Stimulated activated CD8-positive, alpha-beta memory T cell treated with anti-CD3 and anti-CD28 coated beads, Interleukin-7, amount 100 ng/mL, for 1 hour (primary cell): ENCODE measurements around the gene ARL5A.
"Not testable (repeated sequence)": the region's sequence is repeated elsewhere in the genome, so short reads cannot be mapped to it uniquely, and the experiment has no call there.

ENCODE experiments used
- DNase-seq, 2 donors: peaks; one replicate each; pipeline ENCODE4 v3.0.0-alpha.2; 2020; ENCODE audit warnings: low read depth in 2 of 2

Gene ARL5A

GRCh38 chr2:151795646-151796240 lies 32.5 kb downstream of the ARL5A start:
- DNase-seq, result no peak

GRCh38 chr2:151794422-151794821 lies 33.8 kb downstream of the ARL5A start:
- not testable (repeated sequence) for DNase-seq

GRCh38 chr2:151793123-151793522 lies 35.1 kb downstream of the ARL5A start:
- no peak for DNase-seq

- DNase-seq, result no peak
Measured at GRCh38 chr2:151792589-151792988, 35.6 kb downstream of the ARL5A start.

GRCh38 chr2:151791545-151791944 lies 36.7 kb downstream of the ARL5A start:
- no peak for DNase-seq

GRCh38 chr2:151790689-151791088 lies 37.5 kb downstream of the ARL5A start:
- no peak for DNase-seq

- no peak for DNase-seq
Measured at GRCh38 chr2:151789055-151789834, 39.0 kb downstream of the ARL5A start.

GRCh38 chr2:151786483-151786882 lies 41.7 kb downstream of the ARL5A start:
- no peak for DNase-seq

GRCh38 chr2:151786077-151786476 lies 42.1 kb downstream of the ARL5A start:
- no peak for DNase-seq

- no peak for DNase-seq
Measured at GRCh38 chr2:151783133-151783520, 45.1 kb downstream of the ARL5A start.

- no peak for DNase-seq
Measured at GRCh38 chr2:151782378-151783132, 45.7 kb downstream of the ARL5A start.

GRCh38 chr2:151781642-151782041 lies 46.6 kb downstream of the ARL5A start:
- no peak for DNase-seq

- no peak for DNase-seq
Measured at GRCh38 chr2:151780938-151781337, 47.3 kb downstream of the ARL5A start.

- no peak for DNase-seq
Measured at GRCh38 chr2:151777935-151778334, 50.3 kb downstream of the ARL5A start.

GRCh38 chr2:151777487-151777886 lies 50.7 kb downstream of the ARL5A start:
- no peak for DNase-seq

- DNase-seq, result no peak
Measured at GRCh38 chr2:151776367-151776766, 51.9 kb downstream of the ARL5A start.

GRCh38 chr2:151775057-151775740 lies 53.0 kb downstream of the ARL5A start:
- DNase-seq, result no peak

- no peak for DNase-seq
Measured at GRCh38 chr2:151774506-151774905, 53.7 kb downstream of the ARL5A start.

GRCh38 chr2:151771599-151772358 lies 56.4 kb downstream of the ARL5A start:
- no peak for DNase-seq

- no peak for DNase-seq
Measured at GRCh38 chr2:151770995-151771394, 57.2 kb downstream of the ARL5A start.

- no peak for DNase-seq
Measured at GRCh38 chr2:151769606-151770005, 58.6 kb downstream of the ARL5A start.
